ENCODE data around the gene MKKS.

GRCh38 chr20:10438217-10438616 is 4.2 kb upstream of the MKKS start:
- TF ChIP-seq GATA2 (IDR thresholded peaks at IDR 0.05; ENCODE audit: low read depth, low read length) (no peak), GATA3 (IDR thresholded peaks at IDR 0.05; ENCODE audit: low read depth, low read length) (no peak)

All from SH-SY5Y (cell line).